ENCODE data around the gene HSPA1L. TPM values are rescaled to one million over a fixed set of nuclear protein-coding genes. Genes with fewer than 3 reads are reported as not detected.
"Not testable (repeated sequence)": the region's sequence is repeated elsewhere in the genome, so short reads cannot be mapped to it uniquely, and the experiment has no call there.

Gene HSPA1L
- total RNA-seq, 1 experiment from 2014 or later = 0.75 TPM

DNA sequence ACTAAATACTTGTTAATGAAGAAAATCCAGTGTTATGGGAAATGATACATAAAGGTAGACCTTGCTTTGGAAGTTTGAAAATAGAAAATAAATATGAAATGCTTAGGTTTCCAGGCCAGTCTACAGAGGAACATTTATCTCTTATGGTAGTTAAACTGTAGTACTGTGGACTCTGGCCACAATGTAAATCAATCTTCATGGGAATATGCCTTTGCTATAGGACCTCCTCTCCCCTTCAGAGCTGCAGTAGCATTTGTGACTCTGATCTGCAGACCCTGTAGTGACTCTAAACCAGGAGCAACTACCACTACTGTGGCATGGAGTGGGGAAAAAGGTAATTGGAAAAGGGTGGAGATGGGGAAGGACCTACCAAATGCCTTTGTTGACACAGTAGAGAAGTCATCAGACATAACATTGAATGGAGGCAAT is 4.8 kb upstream of the HSPA1L start:
- DNase-seq (ENCODE audit: low spot score) = no peak
- in situ Hi-C loops (cut with HindIII; ENCODE audit: low sequenced_read_pairs) = no loop called here

DNA sequence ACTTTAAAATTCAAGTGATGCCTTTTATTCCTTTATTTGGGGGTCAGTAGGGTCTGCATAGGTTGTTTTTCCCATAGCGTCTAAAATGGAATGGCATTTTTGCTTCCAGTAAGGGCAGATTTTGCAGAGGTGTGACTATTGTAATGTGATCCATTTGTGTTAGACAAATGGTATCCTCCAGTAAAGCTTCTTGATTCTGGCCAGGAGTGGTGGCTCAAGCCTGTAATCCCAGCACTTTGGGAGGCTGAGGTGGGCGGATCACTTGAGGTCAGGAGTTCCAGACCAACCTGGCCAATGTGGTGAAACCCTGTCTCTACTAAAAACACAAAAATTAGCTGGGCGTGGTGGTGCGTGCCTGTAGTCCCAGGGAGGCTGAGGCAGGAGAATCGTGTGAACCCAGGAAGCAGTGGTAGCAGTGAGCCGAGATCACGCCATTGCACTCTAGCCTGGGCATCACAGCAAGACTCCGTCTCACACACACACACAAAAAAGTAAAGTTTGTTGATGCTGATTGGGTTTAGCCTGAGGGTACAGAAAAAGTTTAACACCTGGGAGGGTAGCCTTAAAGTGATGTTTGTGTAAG is 2.9 kb upstream of the HSPA1L start:
- in situ Hi-C loops (cut with HindIII; ENCODE audit: low sequenced_read_pairs) = not testable (repeated sequence)

DNA sequence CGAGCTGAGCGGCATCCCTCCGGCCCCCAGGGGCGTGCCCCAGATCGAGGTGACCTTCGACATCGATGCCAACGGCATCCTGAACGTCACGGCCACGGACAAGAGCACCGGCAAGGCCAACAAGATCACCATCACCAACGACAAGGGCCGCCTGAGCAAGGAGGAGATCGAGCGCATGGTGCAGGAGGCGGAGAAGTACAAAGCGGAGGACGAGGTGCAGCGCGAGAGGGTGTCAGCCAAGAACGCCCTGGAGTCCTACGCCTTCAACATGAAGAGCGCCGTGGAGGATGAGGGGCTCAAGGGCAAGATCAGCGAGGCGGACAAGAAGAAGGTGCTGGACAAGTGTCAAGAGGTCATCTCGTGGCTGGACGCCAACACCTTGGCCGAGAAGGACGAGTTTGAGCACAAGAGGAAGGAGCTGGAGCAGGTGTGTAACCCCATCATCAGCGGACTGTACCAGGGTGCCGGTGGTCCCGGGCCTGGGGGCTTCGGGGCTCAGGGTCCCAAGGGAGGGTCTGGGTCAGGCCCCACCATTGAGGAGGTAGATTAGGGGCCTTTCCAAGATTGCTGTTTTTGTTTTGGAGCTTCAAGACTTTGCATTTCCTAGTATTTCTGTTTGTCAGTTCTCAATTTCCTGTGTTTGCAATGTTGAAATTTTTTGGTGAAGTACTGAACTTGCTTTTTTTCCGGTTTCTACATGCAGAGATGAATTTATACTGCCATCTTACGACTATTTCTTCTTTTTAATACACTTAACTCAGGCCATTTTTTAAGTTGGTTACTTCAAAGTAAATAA is 2.2 kb upstream of the HSPA1L start:
- in situ Hi-C loops (cut with HindIII; ENCODE audit: low sequenced_read_pairs) = not testable (repeated sequence)

More for the DNA sequence above, 2.9 kb upstream of the HSPA1L start:
- not testable (repeated sequence) for DNase-seq (ENCODE audit: low spot score)

DNA sequence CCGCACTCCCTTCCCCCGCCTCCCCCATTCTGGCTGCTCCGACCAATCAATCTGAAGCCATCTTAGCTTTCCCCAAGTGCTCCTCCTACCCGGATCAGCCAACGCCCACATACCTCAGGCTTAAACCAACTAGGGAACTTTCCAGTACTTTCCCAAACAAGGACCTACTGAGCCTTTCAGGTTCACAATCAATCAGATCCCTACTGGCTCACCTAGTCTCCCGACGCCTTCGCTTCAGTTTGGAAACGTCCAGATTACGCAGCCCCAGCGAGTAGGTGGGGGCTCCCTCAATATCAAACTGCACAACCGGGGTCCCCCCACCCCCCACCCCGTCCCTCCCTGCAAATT is 432 bp downstream of the HSPA1L start:
- in situ Hi-C loops (cut with HindIII; ENCODE audit: low sequenced_read_pairs) = no loop called here
- peak; percentile 98 for DNase-seq (ENCODE audit: low spot score)

More for the DNA sequence above, 2.2 kb upstream of the HSPA1L start:
- not testable (repeated sequence) for DNase-seq (ENCODE audit: low spot score)

DNA sequence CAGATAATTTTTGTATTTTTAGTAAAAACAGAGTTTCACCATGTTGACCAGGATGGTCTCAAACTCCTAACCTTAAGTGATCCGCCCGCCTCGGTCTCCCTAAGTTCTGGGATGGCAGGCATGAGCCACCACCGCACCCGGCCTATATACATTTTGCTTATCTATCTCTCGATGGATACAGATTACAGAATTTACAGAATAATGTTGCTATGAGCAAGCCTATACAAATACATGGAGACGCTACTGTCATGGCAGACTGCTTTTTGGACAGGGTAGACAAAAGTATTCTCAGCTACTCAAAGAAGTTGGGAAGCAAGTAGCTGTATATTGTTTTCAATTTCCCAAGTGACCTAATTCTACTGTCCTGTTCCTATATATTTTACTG is 1.6 kb downstream of the HSPA1L start:
- DNase-seq (ENCODE audit: low spot score) = no peak
- in situ Hi-C loops (cut with HindIII; ENCODE audit: low sequenced_read_pairs) = no loop called here

- no peak for DNase-seq (ENCODE audit: low spot score)
- in situ Hi-C loops (cut with HindIII; ENCODE audit: low sequenced_read_pairs) = no loop called here
Observed at GRCh38 chr6:31811645-31812044, 3.4 kb downstream of the HSPA1L start.

- in situ Hi-C loops (cut with HindIII; ENCODE audit: low sequenced_read_pairs) = not testable (repeated sequence)
Observed at GRCh38 chr6:31808599-31808998, 6.5 kb downstream of the HSPA1L start.

GRCh38 chr6:31806470-31807272 is 8.4 kb downstream of the HSPA1L start, which contains the start of gene LSM2:
TSS of gene LSM2 (minus strand) at chr6:31806966. CDS start at chr6:31806757, 209 bp downstream.
- in situ Hi-C loops (cut with HindIII; ENCODE audit: low sequenced_read_pairs) = no loop called here

More at GRCh38 chr6:31808599-31808998, 6.5 kb downstream of the HSPA1L start:
- DNase-seq (ENCODE audit: low spot score) = not testable (repeated sequence)

DNA sequence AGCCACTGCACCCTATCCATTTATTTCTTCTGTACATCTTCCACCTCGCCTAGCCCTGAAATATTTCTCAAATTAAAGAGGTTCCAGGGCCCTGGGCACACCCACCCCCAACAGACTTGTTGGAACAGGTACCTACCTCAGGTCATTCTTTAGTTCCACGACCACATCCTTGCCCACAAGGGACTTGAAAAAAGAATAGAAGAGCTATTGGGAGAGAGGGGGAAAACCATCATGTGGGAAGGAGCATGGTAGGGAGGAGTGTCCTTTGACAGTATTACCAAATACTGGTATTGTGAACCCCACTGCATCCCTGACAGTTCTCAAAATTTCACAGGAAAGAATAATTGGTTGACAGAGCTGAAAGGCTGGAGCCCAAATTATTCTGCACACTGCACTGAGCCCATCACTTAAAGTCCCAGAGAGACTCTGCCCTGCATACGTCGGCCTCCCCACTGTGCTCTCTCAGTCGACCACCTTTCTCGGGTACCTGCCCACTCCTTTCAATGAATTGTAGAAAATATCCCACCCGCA is 9.1 kb downstream of the HSPA1L start:
- in situ Hi-C loops (cut with HindIII; ENCODE audit: low sequenced_read_pairs) = no loop called here
- DNase-seq (ENCODE audit: low spot score) = no peak

More at GRCh38 chr6:31806470-31807272, 8.4 kb downstream of the HSPA1L start, which contains the start of gene LSM2:
- DNase-seq (ENCODE audit: low spot score) = peak; percentile 97

DNA sequence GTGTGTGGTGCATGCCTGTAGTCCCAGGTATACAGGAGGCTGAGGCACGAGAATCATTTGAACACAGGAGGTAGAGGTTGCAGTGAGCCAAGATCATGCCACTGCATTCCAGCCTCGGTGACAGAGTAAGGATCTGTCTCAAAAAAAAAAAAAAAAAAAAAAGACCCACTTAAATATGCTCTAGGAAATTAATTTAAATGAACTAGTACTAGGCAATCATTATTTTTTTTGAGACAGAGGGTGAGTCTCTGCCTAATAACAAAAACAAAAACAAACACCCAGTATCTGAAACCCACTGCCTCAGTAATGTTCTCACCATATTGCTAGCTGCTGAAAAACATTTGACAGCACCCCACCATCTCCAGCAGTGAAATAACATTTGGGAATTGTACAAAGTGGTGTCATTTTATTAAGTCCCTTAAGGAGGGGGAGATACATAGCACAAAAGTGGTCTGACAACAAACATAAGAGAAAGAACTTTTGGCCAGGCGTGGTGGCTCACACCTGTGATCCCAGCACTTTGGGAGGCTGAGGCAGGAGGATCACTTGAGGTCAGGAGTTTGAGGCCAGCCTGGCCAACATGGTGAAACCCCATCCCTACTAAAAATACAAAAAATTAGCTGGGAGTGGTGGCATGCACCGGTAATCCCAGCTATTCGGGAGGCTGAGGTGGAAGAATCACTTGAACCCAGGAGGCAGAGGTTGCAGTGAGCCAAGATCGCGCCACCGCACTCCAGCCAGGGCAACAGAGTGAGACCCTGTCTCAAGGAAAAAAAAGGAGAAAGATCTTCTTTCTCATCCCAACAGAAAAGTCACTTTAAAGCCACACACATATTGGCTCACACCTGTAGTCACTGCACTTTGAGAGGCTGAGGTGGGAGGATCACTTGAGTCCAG is 13.8 kb downstream of the HSPA1L start:
- DNase-seq (ENCODE audit: low spot score); in situ Hi-C loops (cut with HindIII; ENCODE audit: low sequenced_read_pairs): not testable (repeated sequence)

GRCh38 chr6:31799781-31800180 is 15.3 kb downstream of the HSPA1L start:
- in situ Hi-C loops (cut with HindIII; ENCODE audit: low sequenced_read_pairs) = no loop called here
- no peak for DNase-seq (ENCODE audit: low spot score)

DNA sequence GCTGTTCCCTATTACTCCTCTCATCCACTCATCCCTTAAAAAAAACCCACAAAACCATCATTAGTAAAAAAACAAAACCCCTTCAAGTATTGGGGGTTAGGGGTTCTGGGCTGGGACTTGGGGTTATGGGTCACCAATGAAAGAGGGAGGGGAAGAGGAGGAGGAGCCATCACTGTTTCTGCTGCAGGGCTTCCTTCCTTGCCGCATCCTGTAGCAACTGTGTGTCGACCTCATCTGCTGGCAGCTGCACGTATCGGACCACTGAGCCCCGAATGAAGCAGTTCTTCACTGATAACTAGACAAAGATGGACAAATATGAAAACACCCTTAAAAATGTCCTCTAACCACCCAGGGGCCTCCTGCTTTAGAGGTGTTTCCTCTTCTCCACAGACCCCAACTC is 17.5 kb downstream of the HSPA1L start:
- no peak for DNase-seq (ENCODE audit: low spot score)
- in situ Hi-C loops (cut with HindIII; ENCODE audit: low sequenced_read_pairs) = no loop called here

GRCh38 chr6:31796993-31797385 is 18.1 kb downstream of the HSPA1L start:
- in situ Hi-C loops (cut with HindIII; ENCODE audit: low sequenced_read_pairs) = no loop called here
- no peak for DNase-seq (ENCODE audit: low spot score)

- DNase-seq (ENCODE audit: low spot score) = peak; percentile 85
Observed at GRCh38 chr6:31795616-31796298, 19.3 kb downstream of the HSPA1L start, which contains the start of gene VARS1. TSS of gene VARS1 (minus strand) at chr6:31795752. CDS start at chr6:31795217, 535 bp downstream.

GRCh38 chr6:31794866-31795615 is 20.0 kb downstream of the HSPA1L start:
- in situ Hi-C loops (cut with HindIII; ENCODE audit: low sequenced_read_pairs) = no loop called here
- no peak for DNase-seq (ENCODE audit: low spot score)

More at GRCh38 chr6:31795616-31796298, 19.3 kb downstream of the HSPA1L start, which contains the start of gene VARS1:
- in situ Hi-C loops (cut with HindIII; ENCODE audit: low sequenced_read_pairs) = no loop called here

DNA sequence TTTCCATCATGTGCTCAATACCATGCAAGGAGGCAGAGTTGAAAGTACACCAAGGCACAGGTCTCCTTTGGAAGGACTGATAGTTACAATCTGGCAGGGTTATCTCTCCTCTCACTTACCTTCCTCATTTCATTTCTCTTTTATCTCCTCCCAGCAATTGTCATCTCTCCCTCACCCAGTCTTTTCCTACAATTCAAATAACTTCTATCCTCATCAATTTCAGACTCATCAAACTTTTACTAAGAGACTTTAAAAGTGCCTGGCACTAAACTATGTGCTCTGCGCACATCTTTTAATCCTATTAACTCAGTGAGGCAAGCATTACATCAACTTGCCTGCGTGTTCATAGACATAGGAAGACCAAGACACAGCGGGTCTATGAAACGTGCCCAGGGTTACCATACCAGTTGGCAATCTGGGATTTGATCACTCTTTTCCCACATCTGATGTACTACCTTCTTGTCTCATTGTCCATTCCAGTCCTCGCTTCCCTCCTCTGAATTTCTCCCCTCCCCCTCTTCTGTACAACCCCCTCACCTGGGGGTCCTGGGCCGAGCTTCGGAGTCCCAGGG is 20.7 kb downstream of the HSPA1L start:
- no peak for DNase-seq (ENCODE audit: low spot score)
- in situ Hi-C loops (cut with HindIII; ENCODE audit: low sequenced_read_pairs) = no loop called here

- in situ Hi-C loops (cut with HindIII; ENCODE audit: low sequenced_read_pairs); DNase-seq (ENCODE audit: low spot score): not testable (repeated sequence)
Observed at GRCh38 chr6:31793927-31794245, 21.2 kb downstream of the HSPA1L start.

Measured in G401 (cell line).